OCI-LY1 (cell line): Measurements from ENCODE around the gene LAMA3.

ENCODE experiments used
- H2AFZ ChIP-seq: fragments of 200-600 bp; sonication (generic), shearing (Covaris generic); 2 replicates; pipeline ENCODE4 v1.6.0; 2014; ENCODE audit warnings: antibody characterized with exemption, mild to moderate bottlenecking, low read length
- H3F3A ChIP-seq: fragments of 200-600 bp; sonication (generic), shearing (Covaris generic); 2 replicates; pipeline ENCODE4 v1.6.0; 2014; ENCODE audit warnings: mild to moderate bottlenecking, antibody characterized with exemption, low read length, moderate library complexity; ENCODE audit not compliant: insufficient read depth
- H3K27ac ChIP-seq: fragments of 200-600 bp; sonication (generic); 2 replicates; pipeline ENCODE4 v1.5.1; 2014; ENCODE audit warnings: low read length, mixed run types, mild to moderate bottlenecking, low read depth; ENCODE audit not compliant: poor library complexity, severe bottlenecking
- H3K27me3 ChIP-seq: fragments of 200-600 bp; sonication (generic); 2 replicates; pipeline ENCODE4 v1.6.0; 2014; ENCODE audit warnings: antibody characterized with exemption, mild to moderate bottlenecking, low read length, moderate library complexity; ENCODE audit not compliant: insufficient read depth
- H3K36me3 ChIP-seq: fragments of 200-600 bp; sonication (generic); 2 replicates; pipeline ENCODE4 v1.6.1; 2014; ENCODE audit warnings: mild to moderate bottlenecking, antibody characterized with exemption, low read length, moderate library complexity, mixed read lengths; ENCODE audit not compliant: insufficient read depth
- H3K4me1 ChIP-seq: fragments of 200-600 bp; sonication (generic); 2 replicates; pipeline ENCODE4 v1.5.1; 2014; ENCODE audit warnings: mild to moderate bottlenecking, low read length, moderate library complexity; ENCODE audit not compliant: insufficient read depth, severe bottlenecking
- H3K4me2 ChIP-seq: fragments of 200-600 bp; sonication (generic), shearing (Covaris generic); 2 replicates; pipeline ENCODE4 v1.6.1; 2014; ENCODE audit warnings: low read length
- H3K4me3 ChIP-seq: fragments of 200-600 bp; sonication (generic); 2 replicates; pipeline ENCODE4 v1.5.1; 2014; ENCODE audit warnings: low read length, low read depth, mild to moderate bottlenecking, mixed read lengths; ENCODE audit not compliant: poor library complexity, severe bottlenecking
- H3K79me2 ChIP-seq: fragments of 200-600 bp; shearing (Covaris generic); 2 replicates; pipeline ENCODE4 v1.6.1; 2016; ENCODE audit warnings: mixed run types, low read length, mixed read lengths; ENCODE audit not compliant: insufficient read depth
- H3K9ac ChIP-seq: fragments of 200-600 bp; sonication (generic), shearing (Covaris generic); 2 replicates; pipeline ENCODE4 v1.6.1; 2014; ENCODE audit warnings: mild to moderate bottlenecking, low read length, mixed read lengths
- H3K9me2 ChIP-seq: fragments of 200-600 bp; sonication (generic), shearing (Covaris generic); 2 replicates; pipeline ENCODE4 v1.6.1; 2014; ENCODE audit warnings: low read depth, mild to moderate bottlenecking, low read length, mixed read lengths
- H3K9me3 ChIP-seq: fragments of 200-600 bp; shearing (Covaris generic); 2 replicates; pipeline ENCODE4 v1.6.1; 2014; ENCODE audit warnings: low read length, mixed read lengths
- H4K20me1 ChIP-seq: fragments of 200-600 bp; sonication (generic), shearing (Covaris generic); 2 replicates; pipeline ENCODE4 v1.6.0; 2016; ENCODE audit warnings: mild to moderate bottlenecking, low read length; ENCODE audit not compliant: insufficient read depth
- CTCF ChIP-seq: fragments of 200-600 bp; sonication (generic), shearing (Covaris generic); IDR thresholded peaks from 2 replicates; pipeline ENCODE4 v1.5.1; 2017; ENCODE audit warnings: mild to moderate bottlenecking, antibody characterized with exemption, low read length, moderate library complexity, mixed read lengths
- EZH2 ChIP-seq: fragments of 200-600 bp; sonication (generic), shearing (Covaris generic); IDR thresholded peaks from 2 replicates; pipeline ENCODE4 v1.8.0; 2017; ENCODE audit warnings: borderline replicate concordance, mixed run types, mild to moderate bottlenecking, antibody characterized with exemption, low read length, moderate library complexity, mixed read lengths

LAMA3 gene

GRCh38 chr18:23920054-23920453 is 230.8 kb downstream of the LAMA3 start:
- Histone ChIP-seq H3K4me3 (no peak overlapping the region), H3K9me2 (no peaks in the 10 kb centered on the region), H3K4me2 (no peak overlapping the region), H3K9ac (no peak overlapping the region), H3K36me3 (no peaks in the 10 kb centered on the region), H3K9me3 (no peaks in the 10 kb centered on the region), H4K20me1 (no peaks in the 10 kb centered on the region), H3K4me1 (no peaks in the 10 kb centered on the region), H3K27me3 (no peaks in the 10 kb centered on the region), H3K27ac (no peak overlapping the region), H3F3A (no peaks in the 10 kb centered on the region), H2AFZ (no peak overlapping the region), H3K79me2 (no peaks in the 10 kb centered on the region)
- TF ChIP-seq CTCF (no peak), EZH2 (no peak)

DNA sequence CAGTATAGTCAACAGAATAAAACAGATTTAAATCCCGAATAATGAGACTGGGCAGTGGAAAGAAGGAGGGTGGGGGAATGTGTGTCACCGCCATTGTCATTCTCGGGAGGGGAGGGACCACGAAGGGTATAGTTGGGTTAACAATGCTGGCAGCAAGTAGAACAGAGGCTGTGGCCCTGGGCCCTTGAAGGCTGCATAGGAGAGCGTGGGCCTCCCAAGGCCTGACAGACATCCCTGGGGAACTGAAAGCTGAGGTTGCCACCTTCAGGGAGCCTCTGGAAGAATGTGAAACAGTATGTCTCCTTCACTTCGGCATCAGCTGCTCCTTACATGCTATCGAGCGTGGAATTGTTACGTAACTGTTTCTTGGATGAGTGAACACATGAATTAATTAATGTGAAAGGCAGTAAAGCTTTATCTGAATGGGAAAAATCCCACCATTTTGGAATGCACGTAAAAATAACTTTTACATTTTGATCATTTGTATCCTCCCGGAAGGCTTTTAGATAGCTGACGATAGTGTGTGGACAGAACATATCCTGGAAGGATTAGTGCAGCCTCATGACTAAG is 232.5 kb downstream of the LAMA3 start:
- no peaks in the 10 kb centered on the region for H4K20me1 ChIP-seq
- no peak overlapping the region for H3K9ac ChIP-seq
- TF ChIP-seq EZH2 (no peak), CTCF (no peak)
- no peaks in the 10 kb centered on the region for H3K36me3 ChIP-seq
- no peak overlapping the region for H2AFZ ChIP-seq
- no peaks in the 10 kb centered on the region for H3K9me3 ChIP-seq
- no peaks in the 10 kb centered on the region for H3K79me2 ChIP-seq
- no peaks in the 10 kb centered on the region for H3K27me3 ChIP-seq
- no peaks in the 10 kb centered on the region for H3F3A ChIP-seq
- no peaks in the 10 kb centered on the region for H3K4me1 ChIP-seq
- H3K27ac ChIP-seq: no peak overlapping the region
- H3K9me2 ChIP-seq: no peaks in the 10 kb centered on the region
- no peak overlapping the region for H3K4me2 ChIP-seq
- H3K4me3 ChIP-seq: no peak overlapping the region

DNA sequence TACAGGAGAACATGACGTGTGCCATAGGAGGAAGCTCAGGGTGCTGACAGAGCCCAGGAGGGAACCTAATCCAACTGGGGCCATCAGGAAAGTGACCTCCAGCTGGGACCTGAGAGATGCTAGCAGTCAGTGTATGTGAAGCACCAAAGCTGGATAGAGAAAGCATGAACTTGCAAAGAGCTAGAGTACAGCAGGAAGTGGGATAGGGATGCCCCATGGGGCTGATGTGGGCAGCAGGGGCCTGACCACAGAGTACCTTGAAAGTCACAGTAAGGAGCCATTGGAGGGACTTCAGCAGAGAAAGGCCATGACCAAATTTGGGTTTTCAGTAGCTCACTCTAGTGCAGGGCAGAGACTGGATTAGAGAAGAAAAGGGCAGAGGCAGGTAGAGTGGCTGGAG is 233.7 kb downstream of the LAMA3 start:
- H2AFZ ChIP-seq: no peak overlapping the region
- no peak overlapping the region for H3K27ac ChIP-seq
- no peaks in the 10 kb centered on the region for H3K4me1 ChIP-seq
- H3K4me3 ChIP-seq: no peak overlapping the region
- H3K9me3 ChIP-seq: no peaks in the 10 kb centered on the region
- TF ChIP-seq CTCF (no peak), EZH2 (no peak)
- H3F3A ChIP-seq: no peaks in the 10 kb centered on the region
- no peak overlapping the region for H3K4me2 ChIP-seq
- H4K20me1 ChIP-seq: no peaks in the 10 kb centered on the region
- no peaks in the 10 kb centered on the region for H3K36me3 ChIP-seq
- H3K9ac ChIP-seq: no peak overlapping the region
- H3K79me2 ChIP-seq: no peaks in the 10 kb centered on the region
- no peaks in the 10 kb centered on the region for H3K27me3 ChIP-seq
- no peaks in the 10 kb centered on the region for H3K9me2 ChIP-seq
